ENCODE results near the gene MS4A4A.

- TF ChIP-seq CTCF (conservative IDR thresholded peaks at IDR 0.05; ENCODE audit: low read length) (no peak), EZH2phosphoT487 (IDR thresholded peaks at IDR 0.05; ENCODE audit: borderline replicate concordance) (no peak)
These were observed 28.0 kb upstream of the MS4A4A start for GRCh38 chr11:60252213-60253108.

Data from Loucy (cell line).